GF-D8 (cell line): ENCODE results near the gene PCP2.

ENCODE experiments used
- DNase-seq: peaks from one replicate; lab custom pipeline; 2025; lab: John Stamatoyannopoulos, UW

Gene PCP2

DNA sequence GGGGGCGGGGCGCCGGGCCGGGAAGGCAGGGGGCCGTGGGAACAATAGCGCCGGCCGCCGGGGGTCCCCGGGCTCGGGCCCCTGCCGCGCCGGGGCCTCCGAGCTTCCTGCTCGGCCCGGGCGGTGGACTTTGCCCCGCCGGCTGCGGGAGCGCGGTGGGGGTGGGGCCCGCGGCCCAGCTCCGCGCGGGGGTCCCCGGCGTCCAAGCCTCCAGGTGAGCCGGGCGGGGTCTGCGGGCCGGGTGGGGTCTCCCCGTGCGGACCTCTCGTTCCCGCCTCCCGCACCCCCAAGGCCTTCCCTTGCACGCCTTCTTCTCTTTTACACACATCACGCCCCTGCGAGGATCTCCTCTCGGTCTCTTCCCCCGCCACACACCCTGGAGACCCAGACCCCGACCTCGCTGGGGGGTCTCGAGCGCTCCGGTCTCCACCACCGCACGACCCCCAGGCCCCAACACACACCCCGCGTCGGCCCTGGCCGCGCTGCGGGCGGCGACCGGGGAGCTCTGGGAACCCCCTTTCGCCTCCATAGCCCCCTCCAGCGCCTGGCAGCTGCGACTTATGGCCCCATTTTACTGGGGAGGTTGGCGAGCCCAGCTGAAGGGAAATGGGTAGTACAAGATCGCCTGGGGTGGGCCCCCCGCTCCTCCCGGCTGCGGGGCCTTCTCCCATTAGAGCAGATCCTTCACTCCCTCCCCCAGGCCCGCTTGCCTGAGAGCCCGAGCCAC is 37.1 kb downstream of the PCP2 start:
- no peak for DNase-seq

DNA sequence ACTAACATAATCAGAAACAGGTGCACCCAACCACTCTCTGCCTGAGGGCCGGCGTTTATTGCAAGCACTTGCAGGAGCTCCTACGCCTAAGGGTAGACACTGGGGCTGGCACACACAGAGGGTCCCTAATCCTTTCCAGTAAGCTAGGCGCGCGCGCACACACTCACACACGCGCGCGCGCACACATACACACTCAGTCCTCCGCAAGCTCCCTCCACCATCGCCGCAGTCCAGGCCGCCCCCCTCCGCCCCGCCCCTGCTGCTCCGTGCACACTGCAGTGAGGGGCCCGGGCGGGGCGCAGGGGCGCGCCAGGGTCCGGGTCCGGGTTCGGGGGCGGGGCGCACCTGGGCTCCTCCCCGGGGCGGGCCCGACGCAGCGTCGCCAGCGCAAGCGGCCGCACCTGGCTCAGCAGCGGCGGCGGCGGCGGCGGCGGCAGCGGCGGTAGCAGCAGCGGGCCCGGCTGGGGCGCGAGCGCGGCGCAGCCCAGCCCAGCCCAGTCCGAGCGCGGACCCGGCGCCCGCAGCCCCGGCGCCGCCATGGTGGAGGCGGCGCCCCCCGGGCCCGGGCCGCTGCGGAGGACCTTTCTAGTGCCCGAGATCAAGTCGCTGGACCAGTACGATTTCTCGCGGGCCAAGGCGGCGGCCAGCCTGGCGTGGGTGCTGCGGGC is 37.9 kb downstream of the PCP2 start, which contains the start of gene CAMSAP3:
Gene CAMSAP3 (plus strand): TSS at position 398 of the 668 bp plus-strand sequence. CDS start 140 bp downstream, at position 538.
- DNase-seq, result no peak

DNA sequence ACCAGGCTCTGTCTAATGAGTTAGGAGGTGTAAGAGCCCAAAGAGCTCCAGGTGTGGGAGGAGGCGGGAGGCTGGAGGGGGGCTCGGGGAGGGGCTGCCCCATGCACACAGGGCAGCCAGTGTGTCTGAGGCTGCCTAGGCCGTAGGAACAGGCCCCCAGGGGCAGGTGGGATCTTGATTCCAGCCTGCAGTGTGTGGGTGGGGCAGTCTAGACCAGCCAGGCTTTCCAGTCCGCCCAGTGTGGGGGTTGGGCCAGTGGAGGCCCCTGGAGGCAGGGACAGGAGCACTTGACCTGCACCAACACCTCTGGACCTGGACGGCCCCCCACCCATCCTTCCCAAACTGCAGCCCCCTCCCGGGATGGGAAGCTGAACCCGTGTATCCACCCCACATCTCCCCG is 43.3 kb downstream of the PCP2 start:
- no peak for DNase-seq

DNA sequence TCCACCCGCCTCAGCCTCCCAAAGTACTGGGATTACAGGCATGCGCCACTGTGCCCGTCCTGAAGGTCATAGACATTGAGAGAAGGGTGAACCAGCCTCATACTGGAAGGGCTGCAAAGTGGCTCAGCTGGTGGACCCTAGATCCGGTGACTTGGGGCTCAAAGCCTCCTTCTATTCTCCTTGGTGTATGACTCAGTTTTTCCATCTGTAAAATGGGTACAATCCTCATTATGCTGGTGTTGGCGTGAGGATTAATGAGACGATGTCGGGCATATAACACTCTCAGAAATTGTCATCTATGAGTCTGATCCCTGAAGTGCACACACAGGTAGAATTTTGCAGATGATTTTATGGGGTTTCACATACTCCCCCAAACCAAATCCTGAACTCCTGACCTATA is 43.7 kb downstream of the PCP2 start:
- DNase-seq, result no peak

DNA sequence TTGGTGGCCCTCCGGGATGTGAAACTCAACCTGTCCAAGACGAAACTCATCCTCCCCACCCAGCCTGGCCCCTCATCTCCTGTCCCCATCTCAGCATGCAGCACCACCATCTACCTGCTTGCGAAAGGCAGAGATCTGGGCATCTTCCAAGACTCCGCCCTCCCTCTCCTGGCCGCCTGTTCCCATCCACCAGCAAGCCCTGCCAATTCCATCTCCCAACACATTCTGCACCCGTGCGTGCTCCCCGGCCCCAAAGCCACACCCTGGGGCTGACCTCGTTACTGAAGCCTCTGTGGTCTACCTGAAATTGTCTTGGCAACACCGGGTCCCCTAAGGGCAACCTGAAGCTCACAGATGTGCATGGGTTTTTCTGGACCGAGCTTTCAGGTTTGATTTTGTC is 51.1 kb downstream of the PCP2 start:
- DNase-seq, result no peak
